ENCODE results near the gene PDE4D. TPM values are rescaled to one million over a fixed set of nuclear protein-coding genes. Genes with fewer than 3 reads are reported as not detected.

PDE4D gene
- total and polyA plus RNA-seq, 2 donors (not counting 3 experiments of a cell fraction or from before 2014, with no cell fraction given) = 34.5 to 51.2 TPM

GRCh38 chr5:59000211-59000610, 893.3 kb downstream of the PDE4D start:
- POLR2A ChIA-PET = no interaction called here
- Histone ChIP-seq H3K4me1 (ENCODE audit: control insufficient read depth, extremely low read depth, insufficient read depth, low read length) (no peaks in the 10 kb centered on the region), H3K9me3 (replicated peaks; ENCODE audit: control insufficient read depth, insufficient read depth, low read length) (no peaks in the 10 kb centered on the region), H3K79me2 (ENCODE audit: control insufficient read depth, insufficient read depth, low read length) (no peaks in the 10 kb centered on the region), H3K4me3 (replicated peaks in 1 of 3; ENCODE audit: insufficient read depth in 1 of 3, low read depth in 1 of 3, low read length in 3 of 3) (no peak overlapping the region), H3K27me3 (ENCODE audit: control insufficient read depth in 2 of 2, insufficient read depth in 2 of 2, low read length in 2 of 2) (peaks cover 0 to 1% of the 10 kb centered on the region in 2 experiments), H3K36me3 (ENCODE audit: control insufficient read depth in 2 of 2, extremely low read depth in 1 of 2, insufficient read depth in 2 of 2, low read length in 2 of 2) (no peaks in the 10 kb centered on the region), H3K9ac (replicated peaks; ENCODE audit: extremely low read depth, insufficient read depth, low read length) (no peak overlapping the region), H3K9me1 (replicated peaks; ENCODE audit: control insufficient read depth, extremely low read depth, insufficient read depth, low read length) (no peaks in the 10 kb centered on the region), H2AFZ (ENCODE audit: low read depth, low read length) (no peak overlapping the region), H3K27ac (ENCODE audit: insufficient read depth, low read depth, low read length) (no peak overlapping the region), H3K4me2 (ENCODE audit: insufficient read depth, low read length) (no peak overlapping the region), H4K20me1 (replicated peaks; ENCODE audit: control insufficient read depth, extremely low read depth, insufficient read depth, low read length) (peaks cover 4% of the 10 kb centered on the region)
- dilution Hi-C loops (cut with MboI; ENCODE audit: extremely low pct_ligation_motif_present, low sequenced_read_pairs) (no loop called here), intact Hi-C loops (cut with micrococcal nuclease) (no loop called here)
- no TSS peak for BruUV-seq (replicated peaks)
- FAIRE-seq (no peak), DNase-seq (ENCODE audit: low read depth, low spot score) (no peak)
- CTCF ChIA-PET = interaction anchor here (1.9 kb wide), 1 partner anchor 114 kb away, joined by 7 read pairs; no protein-coding TSS in a partner anchor
- no peak for TF ChIP-seq POLR2AphosphoS5 (IDR thresholded peaks at IDR 0.05; ENCODE audit: insufficient read depth, low read depth, low read length)
- TF ChIP-seq JUN (IDR thresholded peaks at IDR 0.05; ENCODE audit: borderline replicate concordance, insufficient read depth, insufficient read length, low read depth) = no peak
- no peak for TF ChIP-seq FOS (IDR thresholded peaks at IDR 0.05; ENCODE audit: borderline replicate concordance, insufficient read depth, low read length)

- BruUV-seq (replicated peaks) = no TSS peak
- no peak for DNase-seq (ENCODE audit: low read depth, low spot score)
- Histone ChIP-seq H3K9me3 (replicated peaks; ENCODE audit: control insufficient read depth, insufficient read depth, low read length) (no peaks in the 10 kb centered on the region), H3K4me1 (ENCODE audit: control insufficient read depth, extremely low read depth, insufficient read depth, low read length) (no peaks in the 10 kb centered on the region), H4K20me1 (replicated peaks; ENCODE audit: control insufficient read depth, extremely low read depth, insufficient read depth, low read length) (peaks cover 4% of the 10 kb centered on the region), H3K4me2 (ENCODE audit: insufficient read depth, low read length) (no peak overlapping the region), H3K27ac (ENCODE audit: insufficient read depth, low read depth, low read length) (no peak overlapping the region), H3K79me2 (ENCODE audit: control insufficient read depth, insufficient read depth, low read length) (no peaks in the 10 kb centered on the region), H3K4me3 (replicated peaks in 1 of 3; ENCODE audit: insufficient read depth in 1 of 3, low read depth in 1 of 3, low read length in 3 of 3) (no peak overlapping the region), H2AFZ (ENCODE audit: low read depth, low read length) (no peak overlapping the region), H3K9me1 (replicated peaks; ENCODE audit: control insufficient read depth, extremely low read depth, insufficient read depth, low read length) (no peaks in the 10 kb centered on the region), H3K36me3 (ENCODE audit: control insufficient read depth in 2 of 2, extremely low read depth in 1 of 2, insufficient read depth in 2 of 2, low read length in 2 of 2) (no peaks in the 10 kb centered on the region), H3K27me3 (ENCODE audit: control insufficient read depth in 2 of 2, insufficient read depth in 2 of 2, low read length in 2 of 2) (peaks cover 0 to 1% of the 10 kb centered on the region in 2 experiments), H3K9ac (replicated peaks; ENCODE audit: extremely low read depth, insufficient read depth, low read length) (no peak overlapping the region)
- ChIA-PET CTCF (interaction anchor here (1.5 to 1.9 kb wide), 2 partner anchors 108 to 113 kb away, joined by 5 to 7 read pairs; no protein-coding TSS in a partner anchor), POLR2A (no interaction called here)
- no peak for FAIRE-seq
- intact Hi-C loops (cut with micrococcal nuclease) (no loop called here), dilution Hi-C loops (cut with MboI; ENCODE audit: extremely low pct_ligation_motif_present, low sequenced_read_pairs) (no loop called here)
- no peak for TF ChIP-seq MAX (IDR thresholded peaks at IDR 0.05; ENCODE audit: insufficient read depth, insufficient read length)
- no peak for TF ChIP-seq EZH2 (IDR thresholded peaks at IDR 0.05; ENCODE audit: borderline replicate concordance, low read depth, low read length, severe bottlenecking)
- TF ChIP-seq POLR2A (IDR thresholded peaks at IDR 0.05; ENCODE audit: low read depth, low read length) = no peak
- no peak for TF ChIP-seq POLR2AphosphoS5 (IDR thresholded peaks at IDR 0.05; ENCODE audit: insufficient read depth, low read depth, low read length)
- TF ChIP-seq MYC (IDR thresholded peaks at IDR 0.05; ENCODE audit: low read depth, low read length) = no peak
- TF ChIP-seq GATA2 (IDR thresholded peaks at IDR 0.05; ENCODE audit: insufficient read depth, insufficient read length, low read depth, low read length) = no peak
- no peak for TF ChIP-seq CTCF (IDR thresholded peaks at IDR 0.05; ENCODE audit: extremely low read depth in 1 of 2, insufficient read depth in 1 of 2, low read depth in 1 of 2, low read length in 2 of 2)
- no peak for TF ChIP-seq JUN (IDR thresholded peaks at IDR 0.05; ENCODE audit: borderline replicate concordance, insufficient read depth, insufficient read length, low read depth)
- TF ChIP-seq FOS (IDR thresholded peaks at IDR 0.05; ENCODE audit: borderline replicate concordance, insufficient read depth, low read length) = no peak
Measured at GRCh38 chr5:58999804-59000203, 893.7 kb downstream of the PDE4D start.

Data from endothelial cell of umbilical vein (primary cell).